ENCODE results near the gene FKBP9.
"Not testable (repeated sequence)": the region's sequence is repeated elsewhere in the genome, so short reads cannot be mapped to it uniquely, and the experiment has no call there.

FKBP9 gene

GRCh38 chr7:32952876-32953275 is 4.4 kb upstream of the FKBP9 start:
- no peak for DNase-seq (ENCODE audit: low spot score)

- no peak for DNase-seq (ENCODE audit: low spot score)
Observed at GRCh38 chr7:32958046-32959025, 1.1 kb downstream of the FKBP9 start.

GRCh38 chr7:32963880-32964301 is 6.7 kb downstream of the FKBP9 start:
- not testable (repeated sequence) for DNase-seq (ENCODE audit: low spot score)

- DNase-seq (ENCODE audit: low spot score): not testable (repeated sequence)
Observed at GRCh38 chr7:32964461-32965159, 7.4 kb downstream of the FKBP9 start.

GRCh38 chr7:32966489-32967267 is 9.4 kb downstream of the FKBP9 start:
- not testable (repeated sequence) for DNase-seq (ENCODE audit: low spot score)

- not testable (repeated sequence) for DNase-seq (ENCODE audit: low spot score)
Observed at GRCh38 chr7:32967268-32967582, 10.0 kb downstream of the FKBP9 start.

GRCh38 chr7:32971967-32972366 is 14.7 kb downstream of the FKBP9 start:
- DNase-seq (ENCODE audit: low spot score): not testable (repeated sequence)

GRCh38 chr7:32977159-32977558 is 19.9 kb downstream of the FKBP9 start:
- not testable (repeated sequence) for DNase-seq (ENCODE audit: low spot score)

GRCh38 chr7:32979246-32979645 is 22.0 kb downstream of the FKBP9 start:
- DNase-seq (ENCODE audit: low spot score): not testable (repeated sequence)

GRCh38 chr7:32979902-32980301 is 22.7 kb downstream of the FKBP9 start:
- DNase-seq (ENCODE audit: low spot score): not testable (repeated sequence)

- DNase-seq (ENCODE audit: low spot score): not testable (repeated sequence)
Observed at GRCh38 chr7:32988148-32988547, 30.9 kb downstream of the FKBP9 start.

- DNase-seq (ENCODE audit: low spot score): peak; percentile 14
Observed at GRCh38 chr7:32991068-32991585, 33.9 kb downstream of the FKBP9 start.

GRCh38 chr7:32991975-32992700 is 34.9 kb downstream of the FKBP9 start:
- not testable (repeated sequence) for DNase-seq (ENCODE audit: low spot score)

- DNase-seq (ENCODE audit: low spot score): not testable (repeated sequence)
Observed at GRCh38 chr7:32992750-32993149, 35.5 kb downstream of the FKBP9 start.

- DNase-seq (ENCODE audit: low spot score): not testable (repeated sequence)
Observed at GRCh38 chr7:32997956-32998355, 40.7 kb downstream of the FKBP9 start.

- not testable (repeated sequence) for DNase-seq (ENCODE audit: low spot score)
Observed at GRCh38 chr7:32998361-32999171, 41.3 kb downstream of the FKBP9 start.

- DNase-seq (ENCODE audit: low spot score): not testable (repeated sequence)
Observed at GRCh38 chr7:32999380-32999779, 42.1 kb downstream of the FKBP9 start.

GRCh38 chr7:33003111-33003510 is 45.9 kb downstream of the FKBP9 start:
- DNase-seq (ENCODE audit: low spot score): not testable (repeated sequence)

- not testable (repeated sequence) for DNase-seq (ENCODE audit: low spot score)
Observed at GRCh38 chr7:33004104-33004616, 46.9 kb downstream of the FKBP9 start.

GRCh38 chr7:33005193-33005592 is 48.0 kb downstream of the FKBP9 start:
- DNase-seq (ENCODE audit: low spot score): not testable (repeated sequence)
